GM10248 (cell line): ENCODE measurements around the gene PSMB3.

Experiments used
- CTCF ChIA-PET: fragments of 300-600 bp; sonication (Branson Sonifier 250); formaldehyde crosslinking; extraction: SDS; loops from one replicate; lab custom pipeline; 2021; ENCODE audit warnings: antibody characterized with exemption; lab: Yijun Ruan, JAX
- POLR2A ChIA-PET: fragments of 350-650 bp; sonication (Branson Sonifier 250); formaldehyde crosslinking; extraction: SDS; loops from one replicate; lab custom pipeline; 2020; ENCODE audit warnings: antibody characterized with exemption; lab: Yijun Ruan, JAX
- DNase-seq: peaks from one replicate; pipeline ENCODE4 v3.0.0; 2012; ENCODE audit errors: extremely low spot score
- TF ChIP-seq, protein P1 (sequence below): IDR thresholded peaks from 2 replicates; pipeline ENCODE4 v1.5.1; 2012; ENCODE audit warnings: mild to moderate bottlenecking, low read depth; ENCODE audit errors: extremely low read depth, missing control alignments, control extremely low read depth

Gene PSMB3

DNA sequence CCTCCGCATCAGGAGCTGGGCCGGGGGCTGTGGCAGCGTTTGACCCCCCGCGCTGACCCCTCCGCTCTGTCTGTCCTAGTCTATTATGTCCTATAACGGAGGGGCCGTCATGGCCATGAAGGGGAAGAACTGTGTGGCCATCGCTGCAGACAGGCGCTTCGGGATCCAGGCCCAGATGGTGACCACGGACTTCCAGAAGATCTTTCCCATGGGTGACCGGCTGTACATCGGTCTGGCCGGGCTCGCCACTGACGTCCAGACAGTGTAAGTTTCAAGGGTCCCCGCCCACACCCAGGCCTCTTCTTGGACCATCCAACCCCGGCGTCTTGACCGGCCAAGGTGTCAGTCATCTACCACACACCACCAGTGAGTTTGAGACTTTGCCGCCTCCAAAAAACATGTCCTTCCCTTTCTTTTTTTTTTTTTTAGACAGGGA, 548 bp downstream of the PSMB3 start:
- ChIA-PET POLR2A (interaction anchor here (0.6 to 0.7 kb wide), 2 partner anchors 10 to 62 kb away, joined by 3 to 4 read pairs; no protein-coding TSS in a partner anchor), CTCF (interaction anchor here (1.2 kb wide), 1 partner anchor 9 kb away, joined by 6 read pairs; no protein-coding TSS in a partner anchor)
- TF ChIP-seq, protein P1, sequence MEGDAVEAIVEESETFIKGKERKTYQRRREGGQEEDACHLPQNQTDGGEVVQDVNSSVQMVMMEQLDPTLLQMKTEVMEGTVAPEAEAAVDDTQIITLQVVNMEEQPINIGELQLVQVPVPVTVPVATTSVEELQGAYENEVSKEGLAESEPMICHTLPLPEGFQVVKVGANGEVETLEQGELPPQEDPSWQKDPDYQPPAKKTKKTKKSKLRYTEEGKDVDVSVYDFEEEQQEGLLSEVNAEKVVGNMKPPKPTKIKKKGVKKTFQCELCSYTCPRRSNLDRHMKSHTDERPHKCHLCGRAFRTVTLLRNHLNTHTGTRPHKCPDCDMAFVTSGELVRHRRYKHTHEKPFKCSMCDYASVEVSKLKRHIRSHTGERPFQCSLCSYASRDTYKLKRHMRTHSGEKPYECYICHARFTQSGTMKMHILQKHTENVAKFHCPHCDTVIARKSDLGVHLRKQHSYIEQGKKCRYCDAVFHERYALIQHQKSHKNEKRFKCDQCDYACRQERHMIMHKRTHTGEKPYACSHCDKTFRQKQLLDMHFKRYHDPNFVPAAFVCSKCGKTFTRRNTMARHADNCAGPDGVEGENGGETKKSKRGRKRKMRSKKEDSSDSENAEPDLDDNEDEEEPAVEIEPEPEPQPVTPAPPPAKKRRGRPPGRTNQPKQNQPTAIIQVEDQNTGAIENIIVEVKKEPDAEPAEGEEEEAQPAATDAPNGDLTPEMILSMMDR, result no peak

DNA sequence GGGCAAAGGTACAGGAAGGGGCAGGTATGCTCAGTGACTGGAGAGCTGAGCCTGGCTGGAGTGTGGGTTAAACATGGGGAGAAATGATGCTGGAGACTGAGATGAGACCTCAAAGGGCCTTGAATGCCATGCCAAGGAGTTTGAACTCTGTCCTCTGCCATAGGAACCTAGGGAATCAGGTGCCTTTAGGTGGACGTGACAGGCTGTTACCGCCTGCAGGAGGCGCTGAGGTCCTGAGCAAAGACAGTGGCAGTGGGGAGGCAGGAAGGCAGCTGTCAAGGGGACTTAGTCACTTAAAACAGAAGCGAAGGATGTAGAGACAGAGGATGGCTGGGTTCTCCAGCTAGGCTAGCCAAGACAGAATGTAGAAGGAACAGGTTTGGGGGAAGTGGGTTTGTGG, 9.1 kb downstream of the PSMB3 start:
- no peak for DNase-seq
- ChIA-PET POLR2A (no interaction called here), CTCF (interaction anchor here (0.7 to 1.6 kb wide), 8 partner anchors 9 to 49 kb away, joined by 3 to 6 read pairs (median 3); partner anchors contain the start of gene PSMB3)
- TF ChIP-seq, protein P1, result peak; percentile 36

More for the DNA sequence above, 548 bp downstream of the PSMB3 start:
- no peak for DNase-seq

DNA sequence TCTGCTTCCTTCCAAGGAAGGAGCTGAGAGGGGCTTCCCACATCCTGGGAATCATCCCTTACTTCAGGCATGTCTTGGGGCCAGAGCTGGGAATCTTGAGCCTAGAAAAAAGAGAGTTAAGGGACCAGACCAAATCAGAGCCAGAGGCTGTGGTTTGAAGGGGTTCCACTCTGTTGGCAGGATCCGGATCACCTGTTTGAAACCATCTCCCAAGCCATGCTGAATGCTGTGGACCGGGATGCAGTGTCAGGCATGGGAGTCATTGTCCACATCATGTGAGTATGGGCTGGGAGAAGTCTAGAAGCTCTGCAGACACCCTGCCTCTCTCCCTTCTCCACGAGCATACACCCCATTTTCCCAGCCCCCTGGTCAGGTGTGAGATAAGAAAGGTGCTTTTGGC, 9.7 kb downstream of the PSMB3 start:
- DNase-seq, result no peak
- ChIA-PET POLR2A (no interaction called here), CTCF (interaction anchor here (0.7 to 1.7 kb wide), 6 partner anchors 9 to 40 kb away, joined by 3 to 6 read pairs (median 4); partner anchors contain the start of gene PSMB3)
- TF ChIP-seq, protein P1, result no peak

DNA sequence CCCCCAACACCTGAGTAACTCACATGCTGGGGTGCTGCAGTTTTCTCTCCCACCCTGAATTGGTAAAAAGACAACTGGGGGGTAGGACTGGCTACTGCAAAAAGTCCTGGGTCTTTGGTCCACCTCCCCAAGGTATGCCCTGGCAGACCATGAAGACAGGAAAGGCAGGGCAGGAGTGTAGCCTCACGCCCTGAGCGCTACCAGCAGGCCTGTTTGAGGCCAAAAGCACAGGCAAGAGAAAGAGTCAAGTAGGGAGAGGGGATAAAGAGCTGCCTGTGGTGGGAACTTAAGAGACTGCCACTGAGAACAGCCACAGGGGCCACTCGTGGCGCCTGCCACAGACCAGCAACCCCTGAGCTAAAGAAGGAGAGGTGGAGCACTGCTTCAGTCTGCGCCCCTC, 13.8 kb downstream of the PSMB3 start:
- ChIA-PET CTCF (interaction anchor here (1.5 to 2.5 kb wide), 2 partner anchors 8 to 20 kb away, joined by 3 to 8 read pairs; no protein-coding TSS in a partner anchor), POLR2A (no interaction called here)
- TF ChIP-seq, protein P1, result no peak
- no peak for DNase-seq

DNA sequence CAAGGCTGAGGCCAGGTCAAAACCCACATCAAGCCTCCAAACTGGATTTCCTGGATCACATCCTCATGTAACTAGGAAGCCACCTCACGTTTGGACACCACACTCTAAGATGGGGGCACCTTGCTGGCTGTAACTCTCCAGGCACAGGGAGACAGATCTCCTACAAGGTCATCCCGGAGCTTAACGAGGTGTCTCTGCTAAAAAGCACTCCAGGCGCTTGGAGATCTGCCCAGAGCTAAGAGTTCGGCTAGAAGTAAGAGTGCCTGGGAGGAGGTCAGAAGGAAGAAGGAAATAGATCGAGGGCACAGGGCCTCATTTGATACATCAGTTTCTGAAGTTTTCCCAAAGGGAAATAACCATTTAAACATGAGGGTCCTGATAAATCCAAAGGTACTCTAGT, 15.9 kb downstream of the PSMB3 start:
- ChIA-PET POLR2A (no interaction called here), CTCF (interaction anchor here (1.1 to 2.5 kb wide), 2 partner anchors 10 to 289 kb away, joined by 3 to 8 read pairs; no protein-coding TSS in a partner anchor)
- DNase-seq, result no peak
- TF ChIP-seq, protein P1, result no peak

DNA sequence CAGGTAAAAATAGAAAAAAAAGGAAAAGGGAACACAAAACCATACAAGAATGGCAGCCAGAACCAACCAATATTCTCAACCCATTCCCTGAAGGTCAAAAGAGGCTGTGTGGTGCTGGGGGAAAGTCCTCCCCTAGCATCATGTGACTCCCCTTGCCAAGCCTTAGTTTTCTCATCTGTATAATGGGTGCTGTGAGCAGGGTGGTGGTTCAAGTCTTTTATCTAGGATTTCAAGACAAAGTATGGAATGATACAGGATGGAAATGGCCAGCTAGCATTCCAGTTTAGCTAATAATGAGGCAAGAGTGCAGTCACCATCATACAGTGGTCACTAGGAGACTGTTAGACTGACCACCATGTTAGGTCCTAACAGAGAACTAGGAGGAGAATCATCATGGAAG, 20.7 kb downstream of the PSMB3 start:
- no peak for DNase-seq
- ChIA-PET CTCF (no interaction called here), POLR2A (no interaction called here)
- TF ChIP-seq, protein P1, result no peak
